NB4 (cell line): ENCODE data around the gene TCERG1L.
"Not testable (repeated sequence)": the region's sequence is repeated elsewhere in the genome, so short reads cannot be mapped to it uniquely, and the experiment has no call there.

Experiments
- DNase-seq: peaks from one replicate; pipeline ENCODE4 v3.0.0; 2010; ENCODE audit warnings: low read depth
- H3K4me3 ChIP-seq: one replicate; pipeline ENCODE4 v1.5.1; 2011; ENCODE audit warnings: mild to moderate bottlenecking, low read depth, low read length, moderate library complexity
- MAX ChIP-seq: IDR thresholded peaks from 2 replicates; pipeline ENCODE4 v1.6.1; 2011; ENCODE audit warnings: low read depth, low read length
- MYC ChIP-seq: IDR thresholded peaks from 2 replicates; pipeline ENCODE4 v1.6.1; 2011; ENCODE audit warnings: low read depth, low read length
- POLR2A ChIP-seq: IDR thresholded peaks from 2 replicates; pipeline ENCODE4 v1.6.1; 2011; ENCODE audit warnings: mild to moderate bottlenecking; ENCODE audit not compliant: insufficient read length; ENCODE audit errors: extremely low read depth
- TF ChIP-seq, protein P1 (sequence below): IDR thresholded peaks from one replicate; pipeline ENCODE4 v1.5.1; 2012; ENCODE audit warnings: low read depth, low read length

TCERG1L gene

GRCh38 chr10:131107970-131108369, 203.6 kb downstream of the TCERG1L start:
- no peak overlapping the region for H3K4me3 ChIP-seq
- no peak for TF ChIP-seq POLR2A
- no peak for TF ChIP-seq MYC
- TF ChIP-seq, protein P1, sequence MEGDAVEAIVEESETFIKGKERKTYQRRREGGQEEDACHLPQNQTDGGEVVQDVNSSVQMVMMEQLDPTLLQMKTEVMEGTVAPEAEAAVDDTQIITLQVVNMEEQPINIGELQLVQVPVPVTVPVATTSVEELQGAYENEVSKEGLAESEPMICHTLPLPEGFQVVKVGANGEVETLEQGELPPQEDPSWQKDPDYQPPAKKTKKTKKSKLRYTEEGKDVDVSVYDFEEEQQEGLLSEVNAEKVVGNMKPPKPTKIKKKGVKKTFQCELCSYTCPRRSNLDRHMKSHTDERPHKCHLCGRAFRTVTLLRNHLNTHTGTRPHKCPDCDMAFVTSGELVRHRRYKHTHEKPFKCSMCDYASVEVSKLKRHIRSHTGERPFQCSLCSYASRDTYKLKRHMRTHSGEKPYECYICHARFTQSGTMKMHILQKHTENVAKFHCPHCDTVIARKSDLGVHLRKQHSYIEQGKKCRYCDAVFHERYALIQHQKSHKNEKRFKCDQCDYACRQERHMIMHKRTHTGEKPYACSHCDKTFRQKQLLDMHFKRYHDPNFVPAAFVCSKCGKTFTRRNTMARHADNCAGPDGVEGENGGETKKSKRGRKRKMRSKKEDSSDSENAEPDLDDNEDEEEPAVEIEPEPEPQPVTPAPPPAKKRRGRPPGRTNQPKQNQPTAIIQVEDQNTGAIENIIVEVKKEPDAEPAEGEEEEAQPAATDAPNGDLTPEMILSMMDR = no peak
- no peak for TF ChIP-seq MAX
- DNase-seq = no peak

GRCh38 chr10:131102676-131103075, 208.8 kb downstream of the TCERG1L start:
- no peak overlapping the region for H3K4me3 ChIP-seq
- TF ChIP-seq MAX = no peak
- TF ChIP-seq, protein P1 = no peak
- TF ChIP-seq MYC = no peak
- TF ChIP-seq POLR2A = no peak
- no peak for DNase-seq

GRCh38 chr10:131102147-131102546, 209.4 kb downstream of the TCERG1L start:
- TF ChIP-seq MYC = no peak
- no peak for TF ChIP-seq POLR2A
- TF ChIP-seq, protein P1 = no peak
- no peak for DNase-seq
- no peak overlapping the region for H3K4me3 ChIP-seq

- not testable (repeated sequence) for DNase-seq, H3K4me3 ChIP-seq
These were observed 210.8 kb downstream of the TCERG1L start for GRCh38 chr10:131100418-131101410.

DNA sequence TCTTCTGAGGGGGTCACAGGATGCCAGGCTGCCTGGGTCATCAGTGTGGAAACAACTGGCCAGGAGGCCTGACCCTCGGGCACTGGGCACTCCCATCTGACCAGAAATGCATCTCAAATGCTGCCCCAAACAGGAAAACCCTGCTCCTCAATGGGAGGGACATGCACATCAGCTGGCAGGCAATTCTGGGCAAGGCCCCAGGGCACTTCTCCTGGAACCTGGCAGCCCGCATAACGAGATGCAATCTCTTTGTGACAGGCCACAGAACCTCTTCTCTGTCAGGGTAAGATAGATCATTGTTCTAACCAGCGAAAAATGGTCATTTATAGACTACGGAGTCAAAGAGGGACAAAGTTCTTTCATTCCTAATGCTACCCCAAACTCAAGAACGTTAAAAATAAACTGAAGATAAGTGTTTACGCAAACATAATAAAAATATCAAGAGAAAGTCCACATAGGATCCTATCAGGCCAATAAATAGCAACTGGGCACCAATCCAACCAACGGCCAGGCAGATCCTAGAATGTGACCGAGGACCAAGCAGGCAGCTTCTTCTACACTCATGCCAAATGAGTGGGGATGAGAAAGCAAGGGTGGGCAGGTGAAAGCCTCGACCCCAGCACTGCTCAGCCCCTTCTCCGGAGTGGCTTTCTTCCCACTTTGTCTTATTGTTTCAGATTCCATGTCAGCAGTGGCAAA, 212.3 kb downstream of the TCERG1L start:
- no peak for TF ChIP-seq MAX
- TF ChIP-seq POLR2A = no peak
- TF ChIP-seq, protein P1 = no peak
- TF ChIP-seq MYC = no peak
- no peak for DNase-seq
- H3K4me3 ChIP-seq = no peak overlapping the region

DNA sequence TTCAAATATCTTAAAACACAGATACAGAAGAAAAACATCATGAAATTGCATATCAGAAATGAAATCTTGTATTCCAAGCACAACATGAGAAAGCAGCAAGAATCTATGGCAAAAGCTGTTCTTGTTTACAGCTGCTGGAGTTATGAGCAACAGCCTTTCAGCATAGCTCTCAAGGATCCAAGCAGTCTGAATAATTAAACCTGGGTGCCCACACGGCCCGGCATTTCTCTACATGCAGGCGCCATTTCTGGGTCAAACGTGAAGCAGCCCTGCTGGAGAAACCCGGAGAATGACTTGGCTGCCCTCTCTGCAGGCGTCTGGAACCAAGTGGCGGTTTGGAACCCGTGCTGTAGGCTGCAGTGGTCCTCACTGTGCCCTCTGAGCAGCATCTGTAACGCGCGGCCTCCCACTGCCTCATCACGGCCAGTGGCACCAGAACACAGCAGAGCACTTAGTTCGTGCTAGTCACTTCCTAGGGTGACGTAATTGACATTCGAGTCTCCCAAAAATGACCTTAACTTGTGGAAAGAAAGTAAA, 213.0 kb downstream of the TCERG1L start:
- H3K4me3 ChIP-seq = no peak overlapping the region
- no peak for DNase-seq

More for the DNA sequence above, 213.0 kb downstream of the TCERG1L start:
- no peak for TF ChIP-seq MAX
- TF ChIP-seq POLR2A = no peak
- TF ChIP-seq, protein P1 = no peak
- TF ChIP-seq MYC = no peak
